COLO668 (cell line): ENCODE data around the gene ZNF214.

Source experiments
- DNase-seq: peaks from one replicate; lab custom pipeline; 2025; ENCODE audit not compliant: unreplicated experiment; lab: John Stamatoyannopoulos, UW

ZNF214 gene

DNA sequence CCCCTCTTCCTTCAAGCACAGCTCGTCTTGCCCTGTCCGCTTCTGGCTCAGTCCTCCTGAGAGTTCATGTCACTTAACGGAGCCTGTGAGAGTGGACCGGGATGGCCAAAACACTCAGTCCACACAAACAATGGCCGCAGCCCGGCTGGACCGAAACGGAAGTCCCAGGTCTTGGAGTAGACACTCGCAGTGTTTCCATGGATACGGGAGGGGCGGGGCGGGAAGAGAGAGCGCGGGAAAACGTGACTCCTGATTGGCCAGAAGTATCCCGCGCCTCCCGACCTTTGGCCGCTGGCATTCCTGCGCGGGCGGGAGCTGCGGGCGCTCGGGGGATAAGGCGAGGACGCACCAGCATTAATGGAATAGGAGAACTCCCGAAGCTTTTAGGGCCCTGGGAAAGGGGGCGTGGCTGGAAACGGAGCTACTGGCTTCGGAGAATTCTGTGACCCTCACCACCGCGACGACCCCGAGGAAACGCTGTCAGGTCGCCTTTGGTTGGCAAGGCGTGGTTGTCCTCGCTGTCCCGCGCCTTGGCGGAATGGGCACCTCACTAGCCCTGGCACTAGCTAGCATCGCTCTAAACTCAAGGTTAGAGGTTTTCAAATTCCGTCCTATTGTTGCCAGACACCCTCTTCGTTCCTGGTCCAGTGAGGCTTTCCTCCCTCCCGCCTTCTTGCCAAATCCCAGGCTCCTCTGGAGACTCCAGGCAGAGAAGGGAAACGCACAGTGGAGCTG, at the start of gene ZNF214, which contains the start of gene NLRP14:
Gene ZNF214 (minus strand): TSS at position 164 of the 735 bp plus-strand sequence. CDS start 17,511 bp downstream, outside the sequence.
Gene NLRP14 (plus strand): TSS at position 297 of the 735 bp plus-strand sequence. CDS start 18,108 bp downstream, outside the sequence.
- DNase-seq, result peak; percentile 96

DNA sequence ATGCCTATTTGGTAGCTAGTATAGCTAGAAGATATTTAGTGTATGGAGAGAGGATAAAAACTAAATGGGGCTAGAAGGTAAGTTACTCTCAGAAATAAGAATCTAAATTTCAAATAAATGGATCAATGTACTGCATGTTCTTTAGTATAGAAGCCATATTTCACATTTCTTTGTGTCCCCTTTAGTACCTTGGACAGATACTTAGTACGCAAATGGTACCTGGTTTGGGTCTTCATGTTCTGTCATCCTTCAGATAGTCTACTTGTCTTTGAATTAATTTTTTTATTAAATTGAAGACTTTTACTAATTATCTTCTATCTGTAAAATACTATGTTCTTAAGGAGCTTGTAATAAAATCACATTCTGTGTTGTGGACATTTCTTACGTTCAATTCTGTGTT, 42.4 kb upstream of the ZNF214 start:
- no peak for DNase-seq

DNA sequence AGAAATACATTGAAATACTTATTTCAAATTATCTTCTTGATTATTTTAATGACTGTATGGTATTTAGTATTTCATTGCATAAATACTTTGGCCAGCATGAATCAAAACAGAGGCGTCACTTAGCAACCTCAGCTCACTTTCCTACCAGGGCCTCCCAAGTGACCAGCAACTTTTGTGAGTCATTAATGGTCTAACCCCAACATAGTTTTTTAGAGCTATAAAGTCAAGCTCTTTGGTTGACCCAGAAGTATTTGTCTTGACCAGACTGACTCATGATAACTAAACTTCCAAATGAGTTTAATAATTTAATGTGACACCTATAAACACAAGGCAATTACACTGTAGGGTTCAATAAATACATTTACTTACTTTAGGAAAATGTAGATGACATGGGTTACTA, 40.7 kb upstream of the ZNF214 start:
- DNase-seq, result no peak

DNA sequence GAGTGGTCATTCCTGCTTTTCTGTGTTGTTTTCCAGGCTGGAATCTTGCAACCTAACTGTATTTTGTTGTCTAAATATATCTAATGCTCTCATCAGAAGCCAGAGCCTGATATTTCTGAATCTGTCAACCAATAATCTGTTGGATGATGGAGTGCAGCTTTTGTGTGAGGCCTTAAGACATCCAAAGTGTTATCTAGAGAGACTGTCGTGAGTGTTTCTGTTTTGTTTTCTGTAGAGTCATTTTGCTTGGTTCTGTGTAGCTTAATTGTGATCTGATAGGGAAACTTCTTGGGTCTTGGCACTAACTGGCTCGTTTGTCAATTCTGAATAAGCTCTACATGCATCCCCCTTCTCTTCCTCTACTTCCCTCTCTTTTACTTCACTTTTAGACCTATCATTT, 37.5 kb upstream of the ZNF214 start:
- DNase-seq, result no peak

DNA sequence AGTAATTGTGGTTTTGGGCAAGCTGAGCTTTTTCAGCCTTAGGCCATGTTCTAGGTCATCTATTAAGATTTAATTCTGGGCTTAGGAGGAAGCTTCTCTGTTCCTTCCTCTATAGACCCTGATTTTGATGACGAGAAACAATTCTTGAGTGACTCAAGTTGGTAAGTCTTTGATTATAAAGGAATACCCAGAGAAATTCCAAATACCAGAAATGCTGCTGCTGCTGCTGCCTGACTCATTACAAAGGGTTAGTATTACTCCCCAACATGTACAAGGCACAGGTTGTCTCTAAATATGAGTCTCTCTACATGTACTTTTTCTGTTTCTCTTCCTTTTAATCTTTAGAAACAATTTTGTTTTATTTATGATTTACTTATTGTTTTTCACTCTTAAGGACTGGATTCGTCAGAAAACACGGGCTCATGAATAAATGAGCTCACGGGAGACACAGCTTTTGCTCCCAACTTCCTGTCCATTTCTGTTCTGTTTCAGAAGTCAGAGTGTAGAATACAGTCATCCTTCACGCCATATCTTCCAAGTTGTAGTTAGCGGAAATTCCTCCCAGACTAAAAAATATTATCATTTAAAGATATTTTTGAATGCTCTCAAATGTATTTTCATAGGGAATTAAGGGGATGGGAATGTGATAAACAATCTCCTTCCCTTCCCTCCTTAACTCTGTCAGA, 36.8 kb upstream of the ZNF214 start:
- no peak for DNase-seq

DNA sequence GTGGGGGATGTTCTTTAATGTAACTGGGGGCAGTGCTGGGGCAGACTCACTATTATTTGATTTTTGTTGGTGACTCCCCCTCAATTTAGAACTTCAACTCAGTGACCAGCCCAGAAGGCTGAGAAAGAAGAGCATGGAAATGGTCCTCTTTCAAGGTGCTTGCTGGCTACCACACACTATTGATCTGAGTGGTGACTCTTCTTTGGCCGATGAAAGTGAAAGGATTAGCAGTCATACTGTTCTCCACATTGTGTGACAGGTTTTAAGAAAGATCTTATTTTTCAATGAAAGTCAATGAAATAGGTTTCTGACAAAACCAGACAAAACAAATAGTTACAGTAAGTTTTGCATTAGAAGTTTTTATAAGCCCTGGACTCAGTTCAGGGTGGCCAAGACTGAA, 30.0 kb upstream of the ZNF214 start:
- no peak for DNase-seq

DNA sequence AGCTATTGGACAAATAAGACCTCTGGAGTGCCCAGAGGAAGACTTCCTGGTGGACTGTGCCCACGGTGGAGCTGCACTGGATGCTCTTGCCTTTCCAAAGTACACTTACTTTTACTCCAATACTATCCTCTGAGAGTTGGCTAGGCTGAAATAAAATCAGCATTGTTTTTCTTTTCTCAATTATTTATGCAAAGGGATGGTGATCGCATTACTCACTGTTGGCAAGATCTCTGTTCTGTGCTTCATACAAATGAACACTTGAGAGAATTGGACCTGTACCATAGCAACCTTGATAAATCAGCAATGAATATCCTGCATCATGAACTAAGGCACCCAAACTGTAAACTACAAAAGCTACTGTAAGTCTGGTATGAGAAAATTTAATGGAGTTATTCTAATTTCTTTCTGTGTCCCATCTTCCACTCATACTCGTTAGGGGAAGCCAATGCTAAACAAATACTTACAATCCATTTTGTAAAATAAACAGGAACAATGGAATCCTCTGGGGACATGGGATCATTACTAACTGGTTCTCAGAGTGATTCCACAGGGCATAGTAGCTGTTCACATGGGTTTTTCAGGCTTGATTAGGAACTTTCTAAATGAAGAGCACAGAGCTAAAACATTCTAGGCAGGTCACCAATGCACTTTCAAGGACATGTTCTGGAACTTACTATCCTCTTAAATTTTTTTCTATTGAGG, 26.5 kb upstream of the ZNF214 start:
- no peak for DNase-seq

DNA sequence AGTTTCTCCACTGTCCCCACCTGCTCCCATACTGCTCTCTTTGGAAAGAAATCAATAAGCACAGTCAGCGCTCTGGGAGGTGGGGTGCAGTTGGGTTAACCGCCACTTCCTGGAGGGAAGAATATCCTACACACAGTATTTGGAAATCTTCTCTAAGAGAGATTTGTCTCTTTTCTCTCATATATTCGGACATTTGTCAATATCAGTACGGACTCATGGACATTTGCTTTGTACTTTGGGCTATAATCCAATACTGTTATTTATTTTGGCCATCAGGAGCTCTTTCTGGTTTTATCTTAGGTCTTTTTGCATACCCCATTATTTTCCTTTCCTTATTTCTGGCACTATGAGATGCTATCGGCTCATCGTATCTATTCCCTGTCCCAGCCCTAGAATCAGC, 13.9 kb upstream of the ZNF214 start:
- DNase-seq, result no peak

DNA sequence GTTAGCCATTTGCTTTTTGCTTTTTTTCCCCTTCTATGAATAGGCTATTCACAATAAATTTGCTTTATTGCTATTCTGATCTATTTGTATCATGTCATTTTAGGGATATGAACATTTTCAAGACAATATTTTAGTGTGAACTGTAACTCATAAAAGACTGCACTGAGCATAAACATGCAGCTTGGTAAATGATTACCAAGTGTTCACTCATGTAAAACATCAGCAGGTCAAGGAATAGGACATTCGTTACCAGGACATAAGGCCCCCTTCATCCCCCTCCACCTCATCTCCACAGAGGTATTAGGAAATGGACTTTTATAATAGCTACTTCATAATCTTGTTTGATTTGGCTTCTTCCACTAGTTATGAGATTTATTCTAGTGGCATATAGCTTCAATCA, 12.5 kb upstream of the ZNF214 start:
- no peak for DNase-seq

DNA sequence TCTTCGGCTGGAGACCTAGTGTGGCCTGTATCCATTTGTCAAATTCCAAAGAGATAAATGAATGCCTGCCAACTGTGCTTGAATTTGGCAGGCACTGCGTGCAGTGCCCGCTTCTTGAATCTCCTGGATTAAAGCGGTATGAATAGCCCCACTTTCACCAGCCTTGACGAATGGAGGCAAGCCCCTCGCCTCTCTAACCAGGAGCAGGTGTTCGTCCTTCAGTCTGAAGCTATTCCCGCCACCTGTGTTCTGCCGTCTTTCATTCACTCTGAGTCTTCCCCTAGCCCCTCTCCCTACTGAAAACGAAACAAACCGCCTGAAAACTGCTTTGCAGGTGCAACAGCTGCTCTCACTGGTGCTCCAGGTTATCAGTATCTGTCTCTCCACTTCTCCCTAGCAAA, 11.3 kb upstream of the ZNF214 start:
- no peak for DNase-seq

DNA sequence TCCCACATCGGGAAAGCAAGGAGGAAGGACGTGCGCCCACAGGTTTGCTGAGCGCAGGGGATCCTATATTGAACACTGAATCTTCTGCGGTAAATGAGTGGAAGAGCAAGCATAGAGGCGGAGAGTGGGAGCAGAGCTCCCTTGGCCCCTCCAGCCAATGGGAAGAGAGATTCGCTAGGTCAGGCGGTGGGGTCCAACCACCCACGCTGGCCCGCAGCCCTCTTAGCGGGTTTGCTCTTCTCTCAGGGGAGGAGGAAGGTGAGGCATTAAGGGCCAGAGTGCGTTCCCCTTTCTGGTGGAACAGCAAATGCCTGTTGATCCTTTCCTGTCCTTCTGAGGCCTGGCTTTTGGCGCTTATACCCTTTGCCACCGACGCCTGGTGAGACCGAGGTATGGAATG, 10.7 kb upstream of the ZNF214 start:
- no peak for DNase-seq

DNA sequence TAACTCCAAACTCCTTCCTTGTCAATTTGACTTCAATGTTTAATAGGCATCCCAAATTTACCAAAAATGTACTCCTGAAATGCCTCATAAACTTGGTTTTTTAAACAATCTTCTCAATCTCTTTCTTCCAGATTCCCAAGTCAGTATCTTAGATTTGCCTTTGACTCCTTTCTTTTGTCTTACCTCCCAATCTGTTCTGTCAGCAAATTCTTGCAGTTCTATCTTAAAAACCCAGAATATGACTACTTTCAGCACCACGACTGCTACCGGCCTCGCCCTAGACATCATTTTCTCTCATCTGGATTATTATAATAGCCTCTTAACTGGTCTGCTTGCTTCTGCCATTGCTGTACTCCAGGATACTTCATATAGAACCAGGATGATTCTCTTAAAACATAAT, 8.0 kb upstream of the ZNF214 start:
- no peak for DNase-seq

DNA sequence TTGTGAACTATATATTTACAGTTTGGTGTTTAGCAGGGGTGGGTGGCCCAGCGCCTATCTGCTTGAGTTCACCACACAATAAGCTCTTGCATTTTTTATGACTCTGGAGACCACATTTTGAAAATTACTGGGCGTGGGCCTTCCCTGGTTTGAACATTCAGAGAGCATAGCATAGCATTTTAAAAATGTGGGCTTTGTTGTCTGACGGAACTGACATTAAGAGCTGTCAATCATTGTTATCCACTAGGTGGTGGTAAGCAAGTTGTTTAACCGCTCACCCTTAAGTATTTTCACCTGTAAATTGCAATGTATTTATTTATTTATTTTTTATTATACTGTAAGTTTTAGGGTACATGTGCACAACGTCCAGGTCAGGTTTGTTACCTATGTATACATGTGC, 1.2 kb upstream of the ZNF214 start:
- no peak for DNase-seq

DNA sequence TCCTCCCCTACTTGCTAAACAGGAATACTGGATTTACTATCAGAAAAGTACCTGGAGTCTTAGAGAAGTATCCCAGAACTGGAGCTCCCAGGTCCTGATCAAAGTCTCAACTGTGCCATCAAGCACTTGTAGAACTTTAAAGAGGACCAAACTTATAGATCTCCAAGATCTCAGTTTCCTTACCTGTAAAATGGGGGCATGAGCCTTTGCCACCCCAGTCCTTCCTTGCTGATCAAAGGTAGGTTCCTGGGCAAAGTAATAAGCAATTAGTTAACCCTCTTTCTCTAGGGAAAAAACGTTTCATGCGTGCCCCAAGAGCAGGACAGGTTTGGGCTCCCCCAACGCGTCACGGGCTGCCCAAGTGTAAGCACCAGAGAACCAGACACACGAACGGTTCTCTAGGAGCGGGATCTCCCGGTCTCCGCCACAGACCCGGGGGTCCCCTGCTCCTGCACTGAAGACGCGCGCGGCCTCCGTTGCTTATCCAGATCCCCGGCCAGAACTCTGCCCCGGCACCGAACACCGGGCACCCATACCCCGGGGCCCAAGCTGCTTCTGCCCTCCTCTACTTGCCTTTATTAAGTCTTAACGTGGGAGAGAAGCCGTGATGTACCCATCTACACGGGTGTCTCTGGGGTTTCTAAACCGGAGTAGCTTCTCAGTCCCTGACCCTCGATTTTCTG, 505 bp downstream of the ZNF214 start:
- peak; percentile 45 for DNase-seq

DNA sequence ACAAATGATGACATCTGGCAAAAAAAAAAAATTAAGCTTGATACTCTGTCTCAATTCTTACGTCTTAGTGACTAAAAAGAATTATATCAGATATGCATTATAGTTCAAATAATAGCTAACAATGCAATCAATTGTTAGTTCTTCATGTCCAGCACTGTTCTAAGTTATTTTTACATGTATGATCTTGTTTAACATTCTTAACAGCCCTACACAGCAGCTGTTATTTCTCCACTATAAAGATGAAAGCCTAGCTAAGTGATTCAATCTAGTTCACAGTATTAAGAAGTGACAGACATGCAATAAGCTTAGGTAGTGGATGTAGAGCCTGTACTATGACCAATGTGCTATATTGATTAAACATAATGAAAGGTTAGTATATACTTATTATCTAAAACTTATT, 4.1 kb downstream of the ZNF214 start:
- no peak for DNase-seq

DNA sequence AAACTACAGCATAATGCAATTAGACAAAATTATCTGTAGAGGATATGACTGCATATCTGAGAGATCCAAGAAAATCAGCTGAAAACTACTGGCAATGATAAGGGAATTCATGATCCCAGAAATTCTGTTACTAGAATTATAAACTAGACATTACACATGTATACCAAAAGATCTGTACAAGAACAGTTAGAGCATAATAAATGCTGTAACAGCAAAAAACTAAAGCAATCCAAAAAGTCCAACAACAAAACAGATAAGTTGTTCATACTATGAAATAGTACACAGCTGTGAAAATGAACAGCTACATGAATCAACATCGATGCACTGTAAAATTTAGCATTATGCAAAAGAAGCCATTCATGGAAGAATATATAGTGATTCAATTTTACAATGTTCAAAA, 6.0 kb downstream of the ZNF214 start:
- no peak for DNase-seq

DNA sequence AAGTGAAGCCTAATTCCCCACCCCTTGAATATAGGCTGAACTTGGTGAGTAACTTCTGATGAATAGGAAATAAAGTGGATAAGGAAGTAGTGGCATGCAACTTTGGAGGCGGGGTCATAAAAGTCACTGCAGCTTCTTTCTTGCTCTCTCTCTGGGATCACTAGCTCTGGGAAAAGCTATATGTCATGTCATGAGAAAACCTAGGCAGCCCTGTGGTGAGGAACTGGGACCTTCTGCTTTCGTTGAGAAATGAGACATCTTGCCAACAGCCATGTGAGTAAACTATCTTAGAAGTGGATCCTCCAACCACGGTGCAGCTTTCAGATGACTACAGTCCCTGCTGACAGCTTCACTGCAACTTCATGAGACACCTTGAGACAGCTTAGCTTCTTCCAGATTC, 15.7 kb downstream of the ZNF214 start:
- no peak for DNase-seq

DNA sequence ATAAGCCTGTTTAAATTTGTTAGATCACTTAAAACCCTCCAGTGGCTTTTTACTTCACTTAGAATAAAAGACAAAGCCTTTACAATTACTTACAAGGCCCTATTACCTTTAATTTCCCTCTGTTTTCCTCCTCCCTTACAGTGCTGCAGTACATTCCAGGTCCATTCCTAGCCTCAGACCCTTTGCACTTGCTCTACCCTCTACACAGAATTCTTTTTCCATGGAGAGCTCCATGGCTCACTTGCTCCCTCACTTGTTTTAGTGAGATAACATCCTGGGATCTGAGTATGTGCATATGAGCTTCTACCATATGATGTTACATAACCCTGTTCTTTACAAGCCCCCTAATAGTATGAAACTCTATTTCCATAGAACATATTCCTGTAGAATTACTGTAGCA, 24.4 kb downstream of the ZNF214 start:
- no peak for DNase-seq

DNA sequence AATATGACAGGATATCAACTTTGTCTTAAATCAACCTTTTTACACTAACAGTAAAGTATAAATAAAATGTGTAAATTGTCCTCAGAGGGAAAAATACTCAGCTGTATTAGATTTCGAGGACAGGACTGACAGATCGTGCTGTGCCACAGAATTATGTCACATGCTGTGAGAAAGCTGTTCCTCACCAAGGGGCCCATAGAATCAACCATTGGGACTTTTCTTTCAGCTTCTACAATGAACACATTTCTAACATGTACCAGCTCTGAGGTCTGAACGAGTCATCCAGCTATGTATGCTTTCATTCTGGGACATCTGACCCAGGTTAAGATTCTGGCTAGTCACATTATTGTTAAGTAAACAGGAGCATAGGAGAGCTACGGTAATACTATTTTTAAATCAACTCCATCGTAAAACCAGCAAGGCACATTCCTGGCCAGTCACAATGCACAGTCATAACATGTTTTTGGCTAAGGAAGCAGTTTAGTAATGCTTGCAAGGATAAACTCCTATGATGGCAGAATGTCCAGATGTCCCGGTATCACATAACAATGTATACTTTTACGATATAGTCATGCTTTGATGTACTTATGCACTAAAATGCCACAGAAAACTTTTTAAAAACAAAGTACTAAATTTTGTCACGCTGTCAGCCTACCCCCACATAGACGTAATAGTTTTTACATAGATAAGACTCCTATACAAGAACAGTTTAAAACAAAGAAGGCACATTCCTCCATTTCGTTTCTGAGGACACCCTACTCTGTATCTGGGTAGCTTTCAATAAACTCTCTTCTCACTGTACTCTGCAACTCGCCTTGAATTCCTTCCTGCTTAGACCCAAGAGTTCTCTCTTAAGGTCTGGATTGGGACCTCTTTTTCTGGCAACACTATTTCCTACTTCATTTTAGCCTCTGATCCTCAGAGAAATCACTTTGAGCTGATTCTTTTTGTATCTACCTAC, 27.4 kb downstream of the ZNF214 start:
- no peak for DNase-seq

DNA sequence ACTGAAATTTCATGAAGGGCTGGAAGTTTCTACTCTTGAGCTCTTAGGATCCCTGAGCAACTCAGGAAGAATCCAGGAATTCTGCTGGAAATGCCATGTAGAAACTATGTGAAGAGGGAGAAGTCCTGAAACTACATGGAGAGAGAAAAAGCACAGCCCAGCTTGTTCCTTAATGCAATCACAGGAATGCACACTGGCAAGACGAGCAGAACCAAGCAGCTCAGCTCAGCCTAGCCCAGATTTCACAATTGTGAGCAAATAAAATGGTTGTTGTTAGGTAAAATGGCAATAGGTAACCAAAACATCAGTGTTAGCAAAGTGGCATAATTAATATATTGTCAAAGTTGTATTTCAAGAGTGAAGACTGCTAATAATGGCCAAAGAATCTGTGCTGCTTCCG, 28.1 kb downstream of the ZNF214 start:
- no peak for DNase-seq
